GM12891 (cell line): Measurements from ENCODE around the gene PCDH1.

ENCODE experiments used
- PAX5 ChIP-seq: IDR thresholded peaks from 2 replicates; pipeline ENCODE4 v1.6.1; 2011; ENCODE audit warnings: low read length, moderate library complexity, mild to moderate bottlenecking; ENCODE audit not compliant: insufficient read depth, severe bottlenecking
- POLR2A ChIP-seq: IDR thresholded peaks from 2 replicates; pipeline ENCODE4 v1.6.1; 2011; ENCODE audit warnings: low read depth, low read length, control low read depth
- POLR2AphosphoS5 ChIP-seq: IDR thresholded peaks from 2 replicates; pipeline ENCODE4 v1.6.1; 2011; ENCODE audit warnings: low read depth, low read length, control low read depth
- POU2F2 ChIP-seq: IDR thresholded peaks from 2 replicates; pipeline ENCODE4 v1.6.1; 2011; ENCODE audit warnings: low read depth, mild to moderate bottlenecking, control low read depth, low read length, moderate library complexity
- TAF1 ChIP-seq: IDR thresholded peaks from 2 replicates; pipeline ENCODE4 v1.6.1; 2011; ENCODE audit warnings: low read depth, low read length, control low read depth

DNA sequence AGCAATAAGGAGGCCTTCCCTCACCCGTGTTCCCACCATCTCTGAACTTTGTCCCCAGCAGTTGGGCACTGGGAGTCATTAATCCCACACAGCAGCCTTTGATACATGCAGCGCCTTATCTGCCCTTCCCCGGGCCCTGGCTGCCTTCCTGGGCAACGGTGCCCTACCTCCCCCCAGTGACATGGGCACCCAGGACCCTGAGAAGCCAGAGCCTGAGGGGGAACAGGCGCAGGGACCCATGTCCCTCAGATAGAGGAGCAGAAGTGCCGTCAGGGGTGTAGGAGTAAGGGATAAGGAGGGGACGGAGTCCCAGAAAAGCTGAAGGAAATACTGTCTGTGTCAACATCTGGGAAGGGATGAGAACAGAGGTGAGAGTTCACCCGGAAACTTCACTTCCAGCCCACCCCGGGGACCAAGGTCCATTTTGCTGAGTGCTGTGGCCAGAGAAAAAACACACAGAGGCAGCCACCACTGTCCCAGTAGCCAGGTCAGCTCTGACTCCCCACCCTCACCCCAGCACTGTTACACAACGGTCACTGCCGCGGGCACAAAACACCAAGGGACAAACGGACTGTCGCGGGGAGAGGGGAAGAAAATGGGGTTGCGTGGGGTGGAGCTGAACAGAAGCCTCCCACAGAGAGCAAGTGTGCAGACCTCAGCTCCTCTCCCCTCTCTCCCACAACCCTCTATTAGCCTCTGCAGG lies 3.8 kb downstream of the PCDH1 start:
- TF ChIP-seq POLR2A (no peak), TAF1 (no peak), POLR2AphosphoS5 (no peak), PAX5 (no peak), POU2F2 (no peak)
